GM18873 (cell line): ENCODE results near the gene EPS15.

Experiments
- ATAC-seq: cut with Tn5 transposase; IDR thresholded peaks from one replicate; pipeline ENCODE4 v1.9.1; 2021; ENCODE audit warnings: mild to moderate bottlenecking, moderate library complexity, moderate number of reproducible peaks; ENCODE audit not compliant: unreplicated experiment, low FRiP score

Gene EPS15

DNA sequence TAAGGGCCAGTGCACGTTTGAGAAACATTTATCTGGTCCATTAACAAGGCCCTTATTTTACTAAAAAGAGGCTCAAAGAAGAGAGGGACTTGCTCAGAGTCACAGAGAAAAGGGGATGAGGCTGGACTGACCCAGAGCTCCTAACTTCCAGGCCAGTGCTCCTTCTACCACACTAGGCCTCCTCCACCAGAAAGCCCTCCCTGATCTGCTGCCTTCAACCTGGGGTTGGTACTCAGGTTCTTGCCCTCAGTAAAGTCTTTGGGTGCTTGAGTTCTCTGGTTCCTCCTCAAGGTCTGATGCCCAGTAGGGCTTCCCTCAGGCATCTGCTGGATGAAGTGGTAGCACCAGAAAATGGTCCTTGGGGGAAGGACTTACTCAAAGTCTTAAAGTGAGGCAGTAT lies 214.7 kb downstream of the EPS15 start:
- ATAC-seq = no peak
